Stomach (tissue), 4 donors: ENCODE measurements around the gene ZBTB7B.

Experiments used
- POLR2AphosphoS5 ChIP-seq, 3 donors: sonication (generic); formaldehyde crosslinking; IDR thresholded peaks; one replicate each; pipeline ENCODE4 v1.6.1; 2016; ENCODE audit warnings: antibody characterized with exemption in 3 of 3
- TF ChIP-seq, protein P1 (sequence below), 7 experiments: fragments of 450-650 bp in 4 of 7; fragments of 200-600 bp in 3 of 7; sonication (generic) in 3 of 7; IDR thresholded peaks; one replicate each; pipeline ENCODE4 v1.5.1; 2016 to 2019; ENCODE audit warnings: antibody characterized with exemption in 7 of 7, control low read depth in 2 of 7, mild to moderate bottlenecking in 1 of 7

DNA sequence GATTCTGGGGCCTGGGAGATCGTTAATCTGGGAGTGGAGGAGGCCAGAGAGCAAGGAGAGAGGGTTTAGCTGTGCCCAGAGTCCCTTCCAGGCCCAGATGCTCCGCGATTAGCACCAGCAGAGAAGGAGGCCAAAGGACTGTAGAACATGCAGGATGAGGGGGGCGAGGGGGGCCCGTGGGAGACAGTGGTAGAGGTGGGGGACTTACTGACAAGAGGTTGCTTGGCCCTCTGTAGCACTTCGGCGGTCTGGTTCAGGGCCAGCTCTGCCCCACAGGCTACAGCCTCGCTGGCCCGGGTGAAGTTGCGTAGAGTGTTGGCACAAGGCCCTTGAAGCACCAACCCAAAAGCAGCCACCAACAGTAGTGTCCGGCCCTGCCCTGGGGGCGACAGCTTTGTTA lies 30.3 kb downstream of the ZBTB7B start:
- TF ChIP-seq, protein P1, sequence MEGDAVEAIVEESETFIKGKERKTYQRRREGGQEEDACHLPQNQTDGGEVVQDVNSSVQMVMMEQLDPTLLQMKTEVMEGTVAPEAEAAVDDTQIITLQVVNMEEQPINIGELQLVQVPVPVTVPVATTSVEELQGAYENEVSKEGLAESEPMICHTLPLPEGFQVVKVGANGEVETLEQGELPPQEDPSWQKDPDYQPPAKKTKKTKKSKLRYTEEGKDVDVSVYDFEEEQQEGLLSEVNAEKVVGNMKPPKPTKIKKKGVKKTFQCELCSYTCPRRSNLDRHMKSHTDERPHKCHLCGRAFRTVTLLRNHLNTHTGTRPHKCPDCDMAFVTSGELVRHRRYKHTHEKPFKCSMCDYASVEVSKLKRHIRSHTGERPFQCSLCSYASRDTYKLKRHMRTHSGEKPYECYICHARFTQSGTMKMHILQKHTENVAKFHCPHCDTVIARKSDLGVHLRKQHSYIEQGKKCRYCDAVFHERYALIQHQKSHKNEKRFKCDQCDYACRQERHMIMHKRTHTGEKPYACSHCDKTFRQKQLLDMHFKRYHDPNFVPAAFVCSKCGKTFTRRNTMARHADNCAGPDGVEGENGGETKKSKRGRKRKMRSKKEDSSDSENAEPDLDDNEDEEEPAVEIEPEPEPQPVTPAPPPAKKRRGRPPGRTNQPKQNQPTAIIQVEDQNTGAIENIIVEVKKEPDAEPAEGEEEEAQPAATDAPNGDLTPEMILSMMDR (IDR thresholded peaks at IDR 0.05): no peak
- no peak for TF ChIP-seq POLR2AphosphoS5 (IDR thresholded peaks at IDR 0.05)
